K562 (cell line): ENCODE data around the gene LGALS13. TPM values are rescaled to one million over a fixed set of nuclear protein-coding genes. Genes with fewer than 3 reads are reported as not detected.

Experiments used
- ATAC-seq: fragments of 200-7000 bp; cut with Tn5 transposase; 3 replicates; pipeline ENCODE4 v1.9.1; 2020; ENCODE audit warnings: moderate library complexity
- BruUV-seq: library from RNA; stranded (reverse); fragments of 400-500 nt; replicated peaks from 2 replicates; lab custom pipeline; 2021; lab: Mats Ljungman, UMichigan
- CTCF ChIA-PET: fragments of 300-600 bp; formaldehyde crosslinking; extraction: SDS; loops from one replicate; lab custom pipeline; 2021; ENCODE audit warnings: low intra/inter-chr PET ratio; lab: Yijun Ruan, JAX
- POLR2A ChIA-PET: fragments of 300-600, 350-650 bp; sonication (Branson Sonifier 250); formaldehyde crosslinking; extraction: SDS; loops from one replicate; lab custom pipeline; 2021; ENCODE audit warnings: antibody characterized with exemption, inconsistent platforms; lab: Yijun Ruan, JAX
- DNase-seq, 4 experiments: peaks; one replicate each; pipeline versions ENCODE4 v3.0.0 to v3.0.0-alpha.2; 2011 to 2018; ENCODE audit warnings: low spot score in 3 of 4, mixed read lengths in 3 of 4; ENCODE audit errors: extremely low read depth in 1 of 4
- FAIRE-seq: peaks from 2 replicates; lab custom pipeline; 2011; peaks lifted over from hg19 to GRCh38; lab: Jason Lieb, UNC
- H2AFZ ChIP-seq: 2 replicates; pipeline ENCODE4 v1.6.0; 2011; ENCODE audit warnings: low read depth, low read length, control low read depth, inconsistent platforms
- H3K27ac ChIP-seq: fragments of 200-600 bp; 3 replicates; pipeline ENCODE4 v1.8.0; 2011; ENCODE audit warnings: low read depth, mild to moderate bottlenecking, control low read depth, inconsistent platforms, low read length, moderate library complexity, mixed read lengths; ENCODE audit errors: extremely low read depth
- H3K27me3 ChIP-seq, 2 experiments: fragments of 300-600 bp in 1 of 2; 2 replicates in 1 of 2; 3 replicates in 1 of 2; pipeline versions ENCODE4 v1.6.0 to v1.8.0; 2011; ENCODE audit warnings: inconsistent platforms in 2 of 2, low read length in 2 of 2, mild to moderate bottlenecking in 1 of 2, mixed read lengths in 1 of 2, moderate library complexity in 1 of 2; ENCODE audit not compliant: control insufficient read depth in 2 of 2, insufficient read depth in 2 of 2
- H3K36me3 ChIP-seq: fragments of 300-600 bp; 3 replicates; pipeline ENCODE4 v1.8.0; 2011; ENCODE audit warnings: mild to moderate bottlenecking, low read length, inconsistent platforms; ENCODE audit not compliant: control insufficient read depth, insufficient read depth
- H3K4me1 ChIP-seq, 2 experiments: fragments of 200-600 bp in 1 of 2; replicated peaks in 1 of 2; 2 replicates in 1 of 2; 3 replicates in 1 of 2; pipeline versions ENCODE4 v1.5.1 to v1.8.0; 2011; ENCODE audit warnings: inconsistent platforms in 2 of 2, low read length in 2 of 2, mild to moderate bottlenecking in 1 of 2, mixed read lengths in 1 of 2, moderate library complexity in 1 of 2; ENCODE audit not compliant: control insufficient read depth in 2 of 2, insufficient read depth in 2 of 2
- H3K4me2 ChIP-seq: 2 replicates; pipeline ENCODE4 v1.6.1; 2011; ENCODE audit warnings: low read length, control low read depth, inconsistent platforms, mixed read lengths; ENCODE audit not compliant: insufficient read depth
- H3K4me3 ChIP-seq: fragments of 200-600 bp; sonication (generic), shearing (Covaris generic); 2 replicates; pipeline ENCODE4 v1.5.1; 2016; ENCODE audit warnings: control low read depth, inconsistent platforms
- H3K79me2 ChIP-seq: fragments of 200-600 bp; 3 replicates; pipeline ENCODE4 v1.8.0; 2011; ENCODE audit warnings: low read length, inconsistent platforms; ENCODE audit not compliant: control insufficient read depth, insufficient read depth
- H3K9ac ChIP-seq, 2 experiments: 2 replicates each; pipeline versions ENCODE4 v1.6.0 to v1.6.1; 2011; ENCODE audit warnings: low read depth in 2 of 2, low read length in 2 of 2, control low read depth in 1 of 2, inconsistent platforms in 1 of 2, mild to moderate bottlenecking in 1 of 2, mixed read lengths in 1 of 2; ENCODE audit not compliant: insufficient read depth in 1 of 2
- H3K9me1 ChIP-seq: one replicate; pipeline ENCODE4 v1.6.0; 2011; ENCODE audit warnings: inconsistent platforms, mild to moderate bottlenecking, low read length, moderate library complexity; ENCODE audit not compliant: control insufficient read depth, insufficient read depth
- H3K9me3 ChIP-seq: replicated peaks from 2 replicates; pipeline ENCODE4 v1.5.1; 2011; ENCODE audit warnings: low read depth, low read length, inconsistent platforms; ENCODE audit not compliant: control insufficient read depth, insufficient read depth
- H4K20me1 ChIP-seq: replicated peaks from 2 replicates; pipeline ENCODE4 v1.6.1; 2011; ENCODE audit warnings: low read length, inconsistent platforms, mixed read lengths; ENCODE audit not compliant: control insufficient read depth, insufficient read depth
- CEBPG ChIP-seq, 3 experiments: fragments of 200-800 bp in 1 of 3; sonication (Bioruptor generic) in 1 of 3; sonication (generic) in 1 of 3; formaldehyde crosslinking in 1 of 3; IDR thresholded peaks in 2 of 3; conservative IDR thresholded peaks in 1 of 3; 2 replicates each; pipeline versions ENCODE4 v1.6.1 to v1.8.0; 2016 to 2022; ENCODE audit warnings: missing compliant biosample characterization in 2 of 3, missing genetic modification characterization in 2 of 3, mild to moderate bottlenecking in 1 of 3, missing genetic modification reagents in 1 of 3
- KAT8 ChIP-seq: fragments of 450-650 bp; IDR thresholded peaks from 2 replicates; pipeline ENCODE4 v1.6.1; 2016; ENCODE audit warnings: low read depth, mild to moderate bottlenecking
- PHF8 ChIP-seq: fragments of 200-600 bp; sonication (generic); IDR thresholded peaks from 2 replicates; pipeline ENCODE4 v1.6.1; 2012; ENCODE audit warnings: mixed run types, mild to moderate bottlenecking, inconsistent platforms, low read length, moderate library complexity, borderline replicate concordance
- RBFOX2 ChIP-seq: fragments of 200-400 bp; formaldehyde crosslinking; IDR thresholded peaks from 2 replicates; pipeline ENCODE4 v1.6.1; 2017; ENCODE audit warnings: low read depth, mild to moderate bottlenecking, low read length, moderate library complexity
- ZNF444 ChIP-seq: fragments of 250-450 bp; sonication (Bioruptor Pico); IDR thresholded peaks from 2 replicates; pipeline ENCODE4 v1.4.0; 2020; ENCODE audit warnings: mild to moderate bottlenecking, moderate library complexity
- WGBS: fragments of 100-300 bp; shearing (Covaris generic); methylation state at CpG from one replicate; pipeline ENCODE4 v1.1.6; 2016; ENCODE audit warnings: low coverage, mixed read lengths; ENCODE audit not compliant: insufficient coverage; ENCODE audit errors: missing lambda C conversion rate; 5-methylcytosine and 5-hydroxymethylcytosine counted together
- in situ Hi-C: fragments of 300-500 bp; cut with MboI; formaldehyde crosslinking; loops from 4 replicates; pipeline ENCODE4 v1.15.0; 2018; ENCODE audit warnings: inconsistent platforms, mixed read lengths
- intact Hi-C: fragments of 100-400 bp; cut with micrococcal nuclease; formaldehyde crosslinking; loops from 2 replicates; pipeline ENCODE4 v1.14.2; 2022
- polyA plus RNA-seq, 8 experiments: library from polyadenylated mRNA; depleted of rRNA in 4 of 8; stranded (reverse) in 5 of 8; unstranded in 3 of 8; fragments of >200 nt; fragmentation: Nextera tagmentation in 2 of 8; fragmentation: Illumina TruSeq in 1 of 8; extraction: Ambion mirVana in 2 of 8; extraction: Trizol in 1 of 8; gene quantifications; 2 replicates each; pipeline versions ENCODE4 v1.2.1 to v1.2.3, GENCODE V29; 2011 to 2014; ENCODE audit warnings: inconsistent platforms in 1 of 8, missing spikeins in 1 of 8
- total RNA-seq, 7 experiments: library from RNA; depleted of rRNA in 6 of 7; stranded (reverse); fragments of >200 nt in 6 of 7; fragmentation: Illumina TruSeq in 2 of 7; extraction: Trizol in 2 of 7; gene quantifications; 2 replicates each; pipeline versions ENCODE4 v1.2.1 to v1.2.3, GENCODE V29; 2011 to 2021; ENCODE audit warnings: low replicate concordance in 1 of 7
- TF ChIP-seq, protein P1 (sequence below): fragments of 450-650 bp; formaldehyde crosslinking; conservative IDR thresholded peaks from 2 replicates; pipeline ENCODE4 v1.4.0; 2022; ENCODE audit warnings: mild to moderate bottlenecking, missing genetic modification characterization

Gene LGALS13
- total and polyA plus RNA-seq, 9 of the 15 experiments (the other 6 are each of a cell fraction or from before 2014, with no cell fraction given), result 0.11 to 0.43 TPM; not detected in 7

GRCh38 chr19:39631178-39631577 is 28.9 kb downstream of the LGALS13 start:
- Histone ChIP-seq H3K4me1 (no peaks in the 10 kb centered on the region), H3K9me3 (no peaks in the 10 kb centered on the region), H3K79me2 (no peaks in the 10 kb centered on the region), H3K4me2 (no peak overlapping the region), H2AFZ (no peak overlapping the region), H3K9me1 (no peaks in the 10 kb centered on the region), H3K9ac (no peak overlapping the region), H3K27me3 (peaks cover 0 to 4% of the 10 kb centered on the region in 2 experiments; a peak in 1 of 5 replicates), H3K27ac (no peak overlapping the region), H3K36me3 (no peaks in the 10 kb centered on the region), H3K4me3 (no peak overlapping the region), H4K20me1 (no peaks in the 10 kb centered on the region)
- ChIA-PET POLR2A (interaction anchor here (0.8 to 1.0 kb wide), 2 partner anchors 72 to 195 kb away, joined by 3 read pairs; partner anchors contain the start of gene RPS16), CTCF (no interaction called here)
- WGBS, result 4% methylated on average over 4 of the region's 4 CpGs
- no peak for ATAC-seq
- FAIRE-seq, result no peak
- intact Hi-C loops (no loop called here), in situ Hi-C loops (no loop called here)
- TF ChIP-seq KAT8, result no peak
- TF ChIP-seq, protein P1, sequence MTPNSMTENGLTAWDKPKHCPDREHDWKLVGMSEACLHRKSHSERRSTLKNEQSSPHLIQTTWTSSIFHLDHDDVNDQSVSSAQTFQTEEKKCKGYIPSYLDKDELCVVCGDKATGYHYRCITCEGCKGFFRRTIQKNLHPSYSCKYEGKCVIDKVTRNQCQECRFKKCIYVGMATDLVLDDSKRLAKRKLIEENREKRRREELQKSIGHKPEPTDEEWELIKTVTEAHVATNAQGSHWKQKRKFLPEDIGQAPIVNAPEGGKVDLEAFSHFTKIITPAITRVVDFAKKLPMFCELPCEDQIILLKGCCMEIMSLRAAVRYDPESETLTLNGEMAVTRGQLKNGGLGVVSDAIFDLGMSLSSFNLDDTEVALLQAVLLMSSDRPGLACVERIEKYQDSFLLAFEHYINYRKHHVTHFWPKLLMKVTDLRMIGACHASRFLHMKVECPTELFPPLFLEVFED (CRISPR knock-in tag), result no peak
- TF ChIP-seq RBFOX2, result no peak
- TF ChIP-seq CEBPG (CRISPR knock-in tag; IDR thresholded peaks at IDR 0.05), result no peak
- TF ChIP-seq CEBPG (tag; conservative IDR thresholded peaks at IDR 0.05 in 1 of 2, IDR thresholded peaks at IDR 0.05 in 1 of 2), result peak; percentile 38 to 75; a peak in 3 of 4 replicates
- no peak for TF ChIP-seq PHF8
- TF ChIP-seq ZNF444, result no peak
- BruUV-seq, result no TSS peak
- no peak for DNase-seq
